DMS79 treated with DMSO at 0.1 percent for 48 hours (cell line): ENCODE results near the gene WDR1.

Experiments
- DNase-seq: peaks from one replicate; lab custom pipeline; 2025; lab: John Stamatoyannopoulos, UW

The WDR1 gene

DNA sequence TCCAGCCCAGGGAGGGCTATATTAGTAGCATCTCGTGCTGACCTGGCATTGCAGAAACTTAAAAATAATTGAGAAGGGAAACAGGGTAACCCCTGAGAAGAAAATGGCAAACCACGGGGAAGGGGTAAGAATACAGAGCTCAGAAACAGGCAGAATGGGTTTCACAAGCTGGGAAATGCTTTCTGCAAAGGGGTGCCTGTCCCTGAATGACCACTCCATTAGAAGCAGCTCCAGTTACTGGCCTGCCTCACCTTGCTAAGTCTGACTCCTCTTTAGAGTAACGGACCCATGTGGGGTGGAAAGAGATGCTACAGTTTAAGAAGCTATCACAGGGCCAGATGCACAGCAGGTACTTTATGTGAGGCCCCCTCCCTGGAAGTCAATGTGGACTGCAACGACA is 2.5 kb downstream of the WDR1 start:
- DNase-seq, result no peak

DNA sequence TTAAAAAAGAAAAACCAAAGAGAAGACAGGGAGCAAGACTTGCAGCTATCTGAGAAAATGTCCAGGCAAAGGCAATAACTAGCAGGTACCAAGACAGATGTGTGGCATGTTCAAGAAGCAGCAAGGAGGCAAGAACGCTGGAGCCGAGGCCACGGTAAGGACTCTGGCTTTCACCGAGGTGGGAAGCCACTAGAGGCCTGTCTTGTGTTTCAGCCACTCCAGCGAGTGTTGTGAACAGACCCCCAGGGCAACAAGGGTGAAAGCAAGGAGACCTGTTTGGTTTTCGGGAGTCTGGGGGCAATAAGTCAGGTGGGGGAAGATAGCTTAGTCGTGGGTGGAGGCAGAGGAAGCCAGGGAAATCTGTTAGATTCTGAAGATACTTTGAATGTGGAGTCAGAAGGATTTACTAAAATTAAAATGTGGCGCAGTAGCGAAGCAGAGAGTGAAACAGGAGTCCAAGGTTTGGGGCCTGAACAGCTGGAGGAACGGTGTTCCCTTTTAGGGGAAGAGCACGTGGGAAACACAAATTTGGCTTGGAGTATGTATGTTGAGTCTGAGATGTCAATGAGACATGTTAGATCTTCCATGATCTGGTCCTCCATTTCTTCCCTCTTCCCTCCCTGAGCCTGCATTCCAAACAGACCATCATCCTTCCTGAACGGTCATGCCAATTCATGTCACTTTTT is 3.1 kb downstream of the WDR1 start:
- DNase-seq, result no peak

DNA sequence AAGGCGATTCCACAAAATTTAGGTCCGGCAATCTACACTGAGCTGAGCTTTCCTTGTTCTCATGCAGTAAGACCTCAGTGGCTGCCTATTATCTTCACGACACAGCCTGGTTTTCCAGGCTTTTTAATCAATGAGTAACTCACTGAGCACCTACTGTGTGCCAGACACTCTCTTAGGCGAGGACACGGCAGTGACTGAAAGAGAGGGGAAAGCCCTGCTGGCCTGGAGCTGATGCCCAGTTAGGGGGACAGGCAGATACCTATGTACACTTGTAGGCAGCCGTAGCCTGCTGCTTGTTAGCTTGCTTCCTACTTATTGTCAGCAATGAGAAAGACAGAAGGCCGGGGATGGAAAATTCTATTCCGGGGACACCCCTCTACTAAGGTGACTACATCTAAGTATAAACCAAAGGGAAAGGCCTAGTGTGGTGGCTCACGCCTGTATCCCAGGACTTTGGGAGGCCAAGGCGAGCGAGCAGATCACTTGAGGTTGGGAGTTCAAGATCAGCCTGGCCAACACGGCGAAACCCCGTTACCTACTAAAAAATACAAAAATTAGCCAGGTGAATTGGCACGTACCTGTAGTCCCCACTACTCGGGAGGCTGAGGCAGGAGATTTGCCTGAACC is 3.8 kb downstream of the WDR1 start:
- no peak for DNase-seq

DNA sequence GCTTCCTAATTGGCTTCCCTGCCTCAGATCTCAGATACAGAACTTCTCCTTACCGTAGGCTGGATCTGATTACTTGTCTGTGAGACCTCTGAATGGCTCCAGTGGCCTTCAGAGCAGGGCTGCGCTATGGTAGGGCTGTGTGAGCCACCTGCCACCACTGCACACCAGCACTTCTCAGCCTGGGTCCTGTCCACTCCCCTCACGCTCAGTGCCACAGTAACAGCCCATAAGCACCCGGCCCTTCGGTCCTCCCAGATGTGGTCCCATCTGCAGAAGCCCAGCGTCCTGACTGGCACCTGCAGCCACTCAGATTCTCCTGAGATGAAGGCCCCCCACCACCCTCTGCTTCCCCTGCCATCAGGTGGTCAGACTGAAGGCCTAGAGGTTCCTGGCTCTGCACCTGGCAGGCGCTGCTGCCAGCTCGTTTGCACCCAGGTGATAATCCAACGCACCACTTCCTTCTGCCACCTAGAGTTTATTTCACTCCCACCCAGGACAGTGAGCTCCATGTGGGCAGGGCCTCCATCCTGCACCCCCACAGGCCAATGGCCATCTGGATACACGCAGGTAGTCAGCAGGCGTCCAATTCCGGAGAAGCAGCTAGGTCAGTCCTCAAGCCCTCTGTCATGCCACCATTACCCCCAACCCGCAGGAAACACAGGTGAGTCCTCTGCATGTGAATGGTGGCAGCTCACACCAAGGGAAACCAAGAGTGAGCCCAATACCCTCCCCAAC is 5.4 kb downstream of the WDR1 start:
- DNase-seq, result no peak

DNA sequence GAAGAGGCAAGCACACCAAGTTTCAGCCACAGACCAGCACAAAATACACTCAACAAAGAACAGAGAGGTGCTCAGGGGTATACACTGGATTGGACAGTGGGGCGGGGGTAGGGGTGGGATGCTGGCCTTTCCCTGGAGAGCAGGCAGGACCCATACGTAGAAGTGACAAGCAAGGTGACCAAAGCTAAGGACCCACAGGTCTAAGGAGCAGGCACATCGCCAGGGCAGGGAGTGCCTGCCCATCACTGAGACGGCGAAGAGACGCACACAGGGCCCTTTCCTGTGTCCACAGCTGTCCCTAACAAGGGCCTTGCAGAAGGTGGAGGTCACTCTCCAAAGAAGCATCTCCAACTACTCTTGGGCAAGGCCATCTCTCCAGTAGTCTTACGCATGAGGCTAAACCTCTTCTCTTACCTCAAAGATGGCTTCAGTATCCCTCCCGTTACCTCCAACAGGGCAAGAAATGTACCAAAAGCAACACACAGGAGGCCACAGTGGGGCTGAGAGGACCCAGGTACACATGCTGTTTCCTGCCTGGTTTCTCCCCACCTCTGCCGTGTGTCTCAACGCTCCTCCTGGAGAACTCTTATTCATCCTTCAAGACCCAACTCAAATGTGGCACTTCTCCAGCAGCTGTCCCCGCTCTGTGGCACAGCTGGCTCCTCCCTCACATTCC is 6.5 kb downstream of the WDR1 start:
- DNase-seq, result no peak

DNA sequence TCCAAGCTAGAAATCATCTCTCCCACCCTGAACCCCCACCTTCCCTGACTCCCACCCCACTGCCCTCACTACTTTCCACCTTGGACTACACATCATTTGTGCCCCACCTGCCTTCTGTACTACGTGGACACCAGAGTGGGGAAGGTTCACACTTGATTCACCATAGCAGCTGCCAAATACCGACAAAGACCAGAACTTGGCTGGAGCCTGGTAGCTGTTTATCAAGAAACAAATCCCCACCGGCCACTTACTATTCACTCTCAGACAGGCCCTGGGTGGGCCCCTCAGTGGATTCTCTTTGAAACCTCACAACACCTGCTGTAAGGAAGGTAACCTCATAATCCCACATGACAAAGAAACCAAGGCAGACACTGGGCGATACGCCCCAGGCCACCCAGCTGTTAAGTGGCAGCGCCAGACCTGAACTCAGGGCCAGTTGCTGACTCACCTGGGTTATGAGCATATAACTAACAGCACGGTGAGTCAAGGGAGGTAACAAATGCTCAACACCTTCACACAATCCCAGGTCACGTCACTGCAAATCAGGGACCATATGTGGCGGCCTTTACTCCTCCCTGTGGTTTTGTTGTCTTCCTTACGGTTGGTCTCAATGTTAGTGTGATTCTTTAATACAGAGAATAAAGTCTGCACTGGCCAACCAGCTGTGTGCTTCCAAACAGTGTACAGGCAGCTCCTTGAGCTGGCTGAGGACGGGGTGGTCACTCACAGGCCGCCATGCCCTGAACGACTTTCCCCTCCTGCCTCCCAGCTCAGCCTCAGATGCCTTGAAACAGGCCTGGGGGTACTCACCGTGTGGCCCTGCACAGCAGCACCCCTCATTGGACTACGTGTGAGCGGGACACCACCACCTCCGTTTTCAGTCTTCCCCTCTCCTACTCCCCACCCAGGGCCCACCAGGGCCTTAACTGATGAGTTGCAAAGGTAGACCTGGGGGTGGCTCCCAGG is 7.5 kb downstream of the WDR1 start:
- DNase-seq, result no peak

DNA sequence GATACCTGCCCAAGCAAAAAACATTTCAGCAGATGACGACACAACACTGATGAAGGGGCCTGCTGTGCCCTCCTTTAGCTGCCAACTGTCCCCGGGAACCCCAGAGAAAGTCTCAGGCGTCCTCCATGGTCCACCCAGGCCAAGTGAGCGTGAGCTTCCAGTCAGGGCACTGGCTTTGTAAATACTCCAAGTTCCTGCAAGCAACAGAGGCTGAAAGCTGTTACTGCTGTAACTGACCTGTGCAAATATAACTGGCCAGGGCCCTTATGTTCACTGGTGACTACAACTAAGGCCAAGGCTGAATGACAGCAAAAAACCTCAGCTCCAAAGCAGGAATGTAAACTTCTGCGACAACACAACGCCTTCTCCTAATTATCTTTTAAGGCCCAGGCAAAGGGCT is 8.2 kb downstream of the WDR1 start:
- no peak for DNase-seq

DNA sequence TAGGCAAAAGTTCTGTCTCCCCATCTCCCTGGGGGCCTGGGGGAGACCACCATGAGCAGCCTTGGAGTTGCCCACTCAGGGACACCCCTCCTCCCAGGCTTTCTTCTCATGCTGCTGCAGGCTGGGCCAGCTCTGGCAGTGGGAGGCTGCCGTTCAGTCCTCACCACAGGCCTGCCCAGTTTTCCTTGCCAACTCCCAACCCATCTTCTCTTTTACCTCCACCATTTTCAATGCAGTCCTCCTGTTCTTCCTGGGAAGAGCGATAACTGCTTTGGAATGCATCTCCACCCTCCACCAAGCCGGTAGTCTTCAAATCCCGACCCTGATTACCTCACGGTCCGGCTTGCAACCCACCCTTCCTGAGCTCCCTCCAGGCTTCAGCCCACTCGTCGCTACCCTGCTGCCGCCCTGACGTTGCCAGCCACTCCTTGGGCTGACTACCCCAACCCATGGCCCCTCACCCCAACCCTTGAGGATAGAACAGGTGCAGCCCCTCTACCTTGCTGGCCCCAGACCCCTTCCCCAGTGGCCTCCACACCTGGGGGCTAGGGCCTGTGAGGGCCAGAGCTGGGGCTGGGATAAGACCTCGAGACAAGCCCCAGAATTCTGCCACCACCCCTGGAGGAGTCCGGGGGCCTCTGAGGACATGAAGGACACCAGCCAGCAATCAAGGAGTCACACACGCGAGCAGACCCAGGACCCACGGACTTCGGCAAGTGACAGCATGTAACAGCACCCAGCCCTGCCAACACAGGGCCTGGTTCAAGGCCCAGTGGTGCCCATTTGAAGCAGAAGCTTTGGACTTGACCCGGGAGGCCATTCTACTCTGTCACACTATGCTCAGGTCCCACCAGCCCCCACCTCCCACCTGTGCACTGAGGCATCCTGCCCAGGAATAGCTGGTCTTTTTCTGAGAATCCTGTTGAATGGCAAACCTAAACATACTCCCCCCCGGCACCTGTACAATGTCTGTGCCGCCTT is 9.2 kb downstream of the WDR1 start:
- DNase-seq, result no peak

DNA sequence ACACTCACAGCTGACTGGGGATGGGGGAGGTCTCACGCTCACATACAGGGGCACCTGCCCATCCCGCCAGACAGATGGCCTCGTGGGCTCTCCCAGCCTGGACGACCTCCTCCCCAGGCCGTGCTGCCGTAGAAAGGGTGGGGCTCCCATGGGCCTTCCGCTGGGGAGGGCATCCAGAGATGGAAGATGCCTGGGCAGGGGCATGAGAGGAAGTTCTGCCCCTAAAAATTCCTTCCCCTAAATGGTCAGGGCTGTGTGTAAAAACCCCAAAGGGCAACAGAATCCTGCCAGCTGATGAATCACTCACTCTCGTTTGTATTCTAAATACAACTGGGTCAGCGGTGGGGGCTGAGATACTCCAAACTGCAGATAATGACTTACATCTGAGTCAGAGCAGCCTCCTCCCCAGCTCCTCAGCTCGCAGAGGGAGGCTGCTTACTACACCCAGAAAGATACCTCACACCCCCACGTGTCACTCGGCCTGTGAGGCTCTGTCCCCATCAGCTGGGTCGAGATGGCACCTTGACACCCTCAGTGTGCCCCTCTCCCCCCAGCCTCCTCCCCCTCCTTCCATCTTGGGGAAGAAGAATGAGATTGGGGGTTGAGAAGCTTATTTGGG is 10.1 kb downstream of the WDR1 start:
- no peak for DNase-seq

DNA sequence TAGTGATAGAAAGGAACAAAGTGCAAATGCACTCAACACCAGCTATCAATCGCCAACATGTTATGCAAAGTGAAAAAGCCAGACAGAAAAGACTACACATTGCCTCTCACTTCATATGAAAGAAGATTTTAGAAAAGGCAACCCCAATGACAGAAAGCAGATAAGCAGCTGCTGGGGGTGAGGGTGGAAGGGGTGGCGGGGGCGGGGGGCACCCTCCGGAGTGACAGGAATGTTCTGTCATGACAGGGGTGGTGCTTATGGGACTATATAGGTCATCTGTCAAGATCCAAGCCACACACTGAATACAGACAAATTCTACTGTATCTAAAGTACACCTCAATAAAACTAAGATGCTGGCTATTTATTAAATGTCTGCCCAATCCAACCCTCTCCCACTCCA is 10.7 kb downstream of the WDR1 start:
- DNase-seq, result no peak

DNA sequence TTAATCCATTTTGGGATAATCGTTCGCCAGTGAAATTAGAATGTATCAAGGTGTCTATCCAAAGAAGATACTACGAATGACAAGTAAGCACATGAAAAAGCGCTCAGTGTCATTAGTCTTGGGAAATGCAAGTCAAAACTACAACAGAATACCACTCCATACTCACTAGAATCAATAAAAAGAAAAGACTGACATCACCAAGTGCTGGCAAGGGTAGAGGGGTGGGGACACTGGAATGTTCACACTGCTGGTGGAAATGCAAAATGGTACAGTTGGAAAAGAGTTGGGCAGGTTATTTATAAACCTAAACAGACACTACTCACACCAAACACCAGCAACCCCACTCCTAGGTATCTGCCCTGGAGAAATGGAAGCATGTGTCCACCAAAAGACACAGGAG is 11.2 kb downstream of the WDR1 start:
- no peak for DNase-seq

DNA sequence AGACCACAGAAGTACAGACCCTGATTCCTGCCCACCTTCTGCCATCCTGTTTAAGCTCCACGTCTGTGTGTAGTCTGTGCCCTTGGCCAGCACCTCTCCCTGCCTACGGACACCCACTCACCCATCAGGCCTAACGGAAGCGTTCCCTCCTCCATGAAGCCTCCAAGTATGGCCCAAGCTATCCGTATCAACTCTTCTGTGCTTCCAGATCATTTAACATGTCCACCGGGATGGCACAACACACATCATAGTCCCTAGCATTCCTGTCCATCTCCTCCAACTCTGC is 11.7 kb downstream of the WDR1 start:
- DNase-seq, result no peak

DNA sequence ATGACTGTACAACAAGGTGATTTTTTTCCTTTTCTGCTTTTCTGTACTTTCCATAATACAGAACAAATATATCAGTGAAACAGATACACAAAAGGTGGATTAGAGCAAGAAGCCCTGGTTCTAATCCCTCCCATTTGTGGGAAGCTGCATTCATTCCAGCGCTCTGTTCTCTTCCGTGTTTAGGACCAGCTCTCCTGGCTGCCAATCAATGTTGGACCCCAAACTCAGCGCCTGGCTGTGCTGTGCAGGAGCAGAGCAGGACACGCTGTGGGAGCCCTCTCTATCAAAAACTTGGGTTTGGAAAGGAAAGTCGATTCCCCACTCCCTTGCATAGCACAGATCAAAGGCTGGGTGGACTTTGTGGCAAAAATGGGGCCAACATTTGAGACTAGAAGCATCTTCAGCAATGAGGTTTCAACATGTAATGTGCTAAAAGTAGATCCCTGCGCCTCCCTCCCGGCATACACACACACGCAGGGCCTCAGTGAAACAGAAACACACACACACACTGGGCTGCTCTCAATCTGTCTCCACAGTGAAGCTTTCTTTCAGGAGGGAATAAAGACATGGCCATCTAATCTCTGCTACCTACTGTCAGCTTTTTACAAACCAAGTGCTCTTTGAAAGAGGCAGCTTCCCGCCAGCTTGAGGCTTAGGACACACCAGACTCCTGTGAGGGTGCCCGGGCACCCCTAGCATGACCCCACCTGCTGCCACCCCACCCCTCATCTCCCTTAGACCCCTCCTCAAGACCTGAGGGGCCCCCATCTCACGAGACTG is 12.2 kb downstream of the WDR1 start:
- DNase-seq, result no peak

DNA sequence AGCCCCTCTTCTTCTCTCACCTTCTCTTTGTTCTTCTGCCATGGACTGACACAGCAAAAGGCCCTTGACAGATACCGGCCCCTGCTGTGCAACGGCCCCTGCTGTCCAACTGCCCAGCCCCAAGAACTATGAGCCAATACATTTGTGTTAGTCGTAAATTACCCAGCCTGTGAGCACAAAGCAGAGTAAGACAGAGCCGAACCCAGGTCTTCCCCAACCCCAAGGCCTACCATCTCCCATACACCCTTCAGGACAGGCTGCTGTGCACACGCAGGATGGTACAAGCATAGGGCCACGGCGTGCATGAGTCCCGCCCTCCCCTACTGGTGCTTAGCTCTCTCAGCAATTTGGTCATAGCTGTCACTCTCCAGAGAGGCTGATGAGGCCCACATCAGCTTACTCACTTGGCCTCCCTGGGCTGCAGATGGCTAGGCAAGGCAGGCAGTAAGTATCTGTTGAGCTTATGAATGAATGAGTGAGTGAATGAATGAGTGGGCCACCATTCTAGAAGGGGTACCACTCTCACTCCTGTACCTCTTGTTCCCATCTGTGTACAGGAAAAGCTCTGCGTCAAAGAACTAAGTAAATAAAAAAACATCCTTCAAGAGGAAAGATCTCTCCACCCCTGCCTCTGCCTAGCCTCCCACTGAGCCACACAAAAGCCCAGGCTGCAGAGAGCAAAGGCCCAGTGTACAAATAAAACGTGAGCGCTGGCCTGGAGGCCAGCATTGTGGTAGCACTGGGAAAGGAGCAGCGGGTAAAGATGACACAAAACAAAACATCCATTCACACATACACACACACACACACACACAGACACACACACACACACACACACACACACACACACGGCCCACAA is 13.9 kb downstream of the WDR1 start:
- DNase-seq, result no peak

DNA sequence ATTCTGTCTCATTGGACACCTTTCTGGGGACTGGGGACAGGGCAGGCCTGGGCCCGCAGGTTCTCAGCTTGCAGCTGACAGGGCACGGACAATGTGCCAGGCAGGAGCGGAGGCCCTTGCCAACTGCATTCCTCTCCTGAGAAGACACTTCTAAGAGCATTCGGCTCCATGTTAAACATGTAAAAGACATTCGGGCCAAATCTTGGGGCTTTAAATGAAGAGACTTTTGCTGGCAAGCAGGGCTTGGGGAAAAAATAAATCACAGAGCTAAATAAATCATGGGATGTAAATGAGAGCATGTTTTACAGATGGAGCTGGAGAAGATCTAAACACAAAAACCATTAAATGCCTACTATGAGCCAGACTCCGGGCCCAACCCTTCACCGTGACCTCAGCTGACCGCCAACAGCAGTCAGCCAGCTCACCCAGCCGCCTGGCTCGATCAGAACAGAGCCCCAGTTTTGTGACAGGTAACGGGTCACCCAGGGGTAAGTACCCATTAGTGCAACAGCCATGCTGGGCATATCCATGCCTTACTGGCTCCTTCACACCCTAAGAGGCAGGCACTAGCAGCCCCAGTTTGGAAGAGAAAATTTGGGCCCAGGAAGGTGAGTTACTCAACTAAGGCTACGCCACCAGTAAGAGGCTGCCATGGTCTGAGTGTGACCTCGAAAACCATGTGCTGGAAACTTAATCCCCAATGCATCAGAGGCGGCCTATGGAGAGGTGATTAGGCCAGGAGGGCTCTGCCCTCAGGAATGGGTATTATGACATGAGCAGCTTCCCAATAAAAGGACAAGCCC is 14.7 kb downstream of the WDR1 start:
- peak; percentile 4 for DNase-seq

DNA sequence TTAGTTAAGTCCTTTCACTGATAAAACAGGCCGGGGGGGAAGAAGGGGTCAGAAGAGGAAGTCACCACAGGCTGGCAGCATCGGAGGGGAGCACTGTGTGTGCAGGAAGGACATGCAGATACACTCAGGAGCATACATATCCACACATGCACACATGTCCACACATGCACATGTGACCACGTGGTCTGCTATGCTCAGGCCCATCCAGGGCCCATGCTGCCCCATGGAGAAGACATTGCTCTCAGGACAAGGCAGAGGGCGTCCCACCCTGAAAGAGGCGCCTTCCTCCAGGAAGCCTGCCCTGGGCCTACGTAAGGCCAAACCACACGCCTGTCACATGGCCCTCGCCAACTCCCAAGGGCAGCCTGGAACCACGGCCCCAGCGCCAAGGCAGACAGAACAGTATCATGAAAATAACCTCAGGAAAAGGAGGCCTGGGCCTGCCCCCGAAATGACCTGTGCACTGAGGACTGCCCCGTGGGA is 15.8 kb downstream of the WDR1 start:
- DNase-seq, result no peak
